Smooth muscle cell (in vitro differentiated cells): ENCODE data around the gene FNDC4. TPM values are rescaled to one million over a fixed set of nuclear protein-coding genes. Genes with fewer than 3 reads are reported as not detected.

Experiments used
- DNase-seq: peaks from one replicate; lab custom pipeline; 2025; ENCODE audit not compliant: unreplicated experiment; lab: John Stamatoyannopoulos, UW
- H2AFZ ChIP-seq: fragments of 200-600 bp; sonication (generic); 2 replicates; pipeline ENCODE4 v1.6.0; 2016; ENCODE audit warnings: antibody characterized with exemption, low read depth, mild to moderate bottlenecking
- H3F3A ChIP-seq: fragments of 200-600 bp; sonication (generic); 2 replicates; pipeline ENCODE4 v1.6.0; 2017; ENCODE audit warnings: antibody characterized with exemption, low read depth
- H3K27ac ChIP-seq: fragments of 200-600 bp; sonication (generic); 2 replicates; pipeline ENCODE4 v1.5.1; 2016; ENCODE audit warnings: low read depth, mild to moderate bottlenecking
- H3K27me3 ChIP-seq: fragments of 200-600 bp; sonication (generic); 2 replicates; pipeline ENCODE4 v1.6.1; 2016; ENCODE audit warnings: low read depth, mild to moderate bottlenecking
- H3K36me3 ChIP-seq: fragments of 200-600 bp; sonication (generic); 2 replicates; pipeline ENCODE4 v1.5.1; 2016; ENCODE audit warnings: low read depth
- H3K4me1 ChIP-seq: fragments of 200-600 bp; sonication (generic); 2 replicates; pipeline ENCODE4 v1.5.1; 2016; ENCODE audit warnings: low read depth
- H3K4me2 ChIP-seq: fragments of 200-600 bp; sonication (generic); 2 replicates; pipeline ENCODE4 v1.6.0; 2016; ENCODE audit warnings: mild to moderate bottlenecking
- H3K4me3 ChIP-seq: fragments of 200-600 bp; sonication (generic); 2 replicates; pipeline ENCODE4 v1.5.1; 2016; ENCODE audit warnings: mild to moderate bottlenecking
- H3K79me2 ChIP-seq: fragments of 200-600 bp; sonication (generic); 2 replicates; pipeline ENCODE4 v1.6.0; 2016; ENCODE audit warnings: low read depth, mild to moderate bottlenecking
- H3K9ac ChIP-seq: fragments of 200-600 bp; sonication (generic); 2 replicates; pipeline ENCODE4 v1.6.0; 2016; ENCODE audit warnings: low read depth
- H3K9me3 ChIP-seq: fragments of 200-600 bp; sonication (generic); replicated peaks from 2 replicates; pipeline ENCODE4 v1.5.1; 2016; ENCODE audit warnings: low read depth
- H4K20me1 ChIP-seq: fragments of 200-600 bp; sonication (generic); 2 replicates; pipeline ENCODE4 v1.6.0; 2016; ENCODE audit warnings: low read depth
- WGBS: methylation state at CpG from one replicate; pipeline ENCODE4 v1.1.7; 2016; ENCODE audit warnings: low lambda C conversion rate; 5-methylcytosine and 5-hydroxymethylcytosine counted together
- polyA plus RNA-seq: library from polyadenylated mRNA; unstranded; fragments of >200 nt; fragmentation: Nextera tagmentation; extraction: Ambion mirVana; gene quantifications from 2 replicates; pipeline ENCODE4 v1.2.1, GENCODE V29; 2016
- total RNA-seq: library from RNA; depleted of rRNA; stranded (reverse); fragments of >200 nt; gene quantifications from 2 replicates; pipeline ENCODE4 v1.2.3, GENCODE V29; 2014
- TF ChIP-seq, protein P1 (sequence below): fragments of 200-600 bp; sonication (generic); IDR thresholded peaks from 2 replicates; pipeline ENCODE4 v1.5.1; 2017; ENCODE audit warnings: borderline replicate concordance, mild to moderate bottlenecking, antibody characterized with exemption; ENCODE audit not compliant: insufficient read depth, poor library complexity, severe bottlenecking

The FNDC4 gene
- total and polyA plus RNA-seq, 2 experiments from 2014 or later = 6.7 to 24.1 TPM

DNA sequence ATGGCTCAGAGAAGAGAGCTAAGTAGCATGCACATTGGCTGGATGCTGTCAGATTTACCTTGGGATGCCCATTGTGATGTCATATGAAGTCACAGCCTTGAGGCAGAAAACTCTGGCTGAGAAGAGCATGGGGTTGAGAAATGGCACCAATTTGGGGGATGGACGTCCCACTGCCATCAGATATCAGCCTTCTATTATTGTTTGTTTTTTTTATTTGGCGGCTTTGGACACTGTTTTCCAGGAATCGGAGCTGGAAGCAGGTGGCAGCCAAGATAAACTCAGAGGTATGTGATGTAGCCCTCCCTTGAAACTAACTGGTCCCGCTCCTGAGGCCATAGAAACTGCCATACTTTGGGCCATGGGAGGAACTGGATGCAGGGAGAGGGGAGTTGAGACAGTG lies 42.3 kb upstream of the FNDC4 start:
- Histone ChIP-seq H3K27me3 (peaks cover 17% of the 10 kb centered on the region), H3K9me3 (no peaks in the 10 kb centered on the region), H2AFZ (no peak overlapping the region), H3K9ac (no peak overlapping the region), H3K4me2 (no peak overlapping the region), H3K4me1 (no peaks in the 10 kb centered on the region), H3K79me2 (no peaks in the 10 kb centered on the region), H3K4me3 (no peak overlapping the region), H3K36me3 (no peaks in the 10 kb centered on the region), H3F3A (no peaks in the 10 kb centered on the region), H3K27ac (no peak overlapping the region), H4K20me1 (no peaks in the 10 kb centered on the region)
- WGBS = 84% methylated on average over 4 of the region's 4 CpGs
- TF ChIP-seq, protein P1, sequence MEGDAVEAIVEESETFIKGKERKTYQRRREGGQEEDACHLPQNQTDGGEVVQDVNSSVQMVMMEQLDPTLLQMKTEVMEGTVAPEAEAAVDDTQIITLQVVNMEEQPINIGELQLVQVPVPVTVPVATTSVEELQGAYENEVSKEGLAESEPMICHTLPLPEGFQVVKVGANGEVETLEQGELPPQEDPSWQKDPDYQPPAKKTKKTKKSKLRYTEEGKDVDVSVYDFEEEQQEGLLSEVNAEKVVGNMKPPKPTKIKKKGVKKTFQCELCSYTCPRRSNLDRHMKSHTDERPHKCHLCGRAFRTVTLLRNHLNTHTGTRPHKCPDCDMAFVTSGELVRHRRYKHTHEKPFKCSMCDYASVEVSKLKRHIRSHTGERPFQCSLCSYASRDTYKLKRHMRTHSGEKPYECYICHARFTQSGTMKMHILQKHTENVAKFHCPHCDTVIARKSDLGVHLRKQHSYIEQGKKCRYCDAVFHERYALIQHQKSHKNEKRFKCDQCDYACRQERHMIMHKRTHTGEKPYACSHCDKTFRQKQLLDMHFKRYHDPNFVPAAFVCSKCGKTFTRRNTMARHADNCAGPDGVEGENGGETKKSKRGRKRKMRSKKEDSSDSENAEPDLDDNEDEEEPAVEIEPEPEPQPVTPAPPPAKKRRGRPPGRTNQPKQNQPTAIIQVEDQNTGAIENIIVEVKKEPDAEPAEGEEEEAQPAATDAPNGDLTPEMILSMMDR = no peak
- no peak for DNase-seq

DNA sequence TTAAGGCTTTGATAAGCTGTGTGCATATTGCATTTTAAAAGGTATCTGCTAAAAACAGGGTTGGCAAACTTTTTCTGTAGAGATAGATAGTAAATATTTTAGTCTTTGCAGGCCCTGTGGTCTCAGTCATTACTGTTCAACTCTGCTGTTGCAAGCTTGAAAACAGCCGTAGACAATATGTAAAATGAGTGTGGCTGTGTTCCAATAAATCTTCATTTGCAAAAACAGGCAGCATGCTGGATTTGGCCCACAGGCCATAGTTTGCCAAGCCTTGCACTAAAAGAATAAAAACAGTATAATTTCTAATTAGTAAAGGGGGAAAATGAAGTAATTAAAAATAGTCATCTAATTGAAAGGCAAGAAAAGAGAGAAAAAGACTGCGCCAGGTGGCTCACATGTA lies 37.0 kb upstream of the FNDC4 start:
- WGBS = 96% methylated on average over 2 of the region's 2 CpGs
- H3K4me2 ChIP-seq = no peak overlapping the region
- no peaks in the 10 kb centered on the region for H3K36me3 ChIP-seq
- H3K27me3 ChIP-seq = peaks cover 17% of the 10 kb centered on the region
- H3K9me3 ChIP-seq = no peaks in the 10 kb centered on the region
- H3F3A ChIP-seq = no peaks in the 10 kb centered on the region
- no peak overlapping the region for H3K27ac ChIP-seq
- no peak for DNase-seq
- no peaks in the 10 kb centered on the region for H4K20me1 ChIP-seq
- no peak overlapping the region for H2AFZ ChIP-seq
- TF ChIP-seq, protein P1 = no peak
- H3K4me3 ChIP-seq = no peak overlapping the region
- no peaks in the 10 kb centered on the region for H3K79me2 ChIP-seq
- H3K4me1 ChIP-seq = no peaks in the 10 kb centered on the region
- no peak overlapping the region for H3K9ac ChIP-seq

DNA sequence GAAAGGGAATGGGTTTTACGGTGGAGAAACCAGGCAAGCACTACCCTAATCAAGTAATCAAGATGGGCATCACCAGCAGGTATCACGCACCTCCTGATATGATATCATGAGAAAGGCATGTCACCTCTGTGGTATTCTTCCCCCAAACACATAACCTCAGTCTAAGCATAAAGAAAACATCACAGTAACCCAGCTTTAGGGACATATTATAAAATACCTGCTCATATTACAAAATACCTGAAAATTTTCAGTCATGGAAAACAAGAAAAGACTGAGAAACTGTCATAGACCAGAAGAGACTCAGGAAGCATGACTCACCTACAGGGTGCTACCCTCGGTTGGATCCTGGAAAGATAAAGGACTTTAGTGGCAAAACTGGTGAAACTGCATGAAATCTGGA lies 32.2 kb upstream of the FNDC4 start:
- Histone ChIP-seq H3K4me2 (no peak overlapping the region), H3K79me2 (no peaks in the 10 kb centered on the region), H2AFZ (no peak overlapping the region), H3K9me3 (no peaks in the 10 kb centered on the region), H4K20me1 (no peaks in the 10 kb centered on the region), H3K4me1 (no peaks in the 10 kb centered on the region), H3K36me3 (no peaks in the 10 kb centered on the region), H3K27ac (no peak overlapping the region), H3F3A (no peaks in the 10 kb centered on the region), H3K4me3 (no peak overlapping the region), H3K27me3 (no peaks in the 10 kb centered on the region), H3K9ac (no peak overlapping the region)
- TF ChIP-seq, protein P1 = no peak
- 57% methylated on average over 3 of the region's 3 CpGs for WGBS
- no peak for DNase-seq

DNA sequence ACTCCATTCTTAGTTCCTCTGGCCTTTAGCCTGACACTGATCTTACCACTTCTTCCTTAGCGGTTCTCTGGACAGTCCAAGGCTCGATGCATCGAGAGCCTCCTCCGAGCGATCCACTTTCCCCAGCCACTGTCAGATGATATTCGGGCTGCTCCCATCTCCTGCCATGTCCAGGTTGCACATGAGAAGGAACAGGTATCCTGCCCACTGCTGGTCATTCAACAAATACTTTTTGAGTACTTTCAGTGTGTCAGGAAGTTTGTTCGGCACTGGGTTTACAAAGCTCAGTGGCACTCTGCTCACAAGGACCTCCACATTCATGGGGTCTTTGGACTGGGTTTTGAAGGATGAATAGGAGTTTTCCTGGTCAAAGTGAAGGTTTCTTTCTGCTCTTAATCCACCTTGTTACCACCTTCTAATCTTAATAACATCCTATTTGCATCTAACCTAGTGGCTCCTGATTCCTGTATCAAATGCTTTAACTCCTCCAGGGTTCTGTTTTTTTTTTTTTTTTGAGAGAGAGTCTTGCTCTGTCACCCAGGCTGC lies 27.5 kb upstream of the FNDC4 start:
- no peak overlapping the region for H3K9ac ChIP-seq
- no peak overlapping the region for H3K4me3 ChIP-seq
- no peaks in the 10 kb centered on the region for H3K9me3 ChIP-seq
- H3K27ac ChIP-seq = no peak overlapping the region
- 89% methylated on average over 7 of the region's 7 CpGs for WGBS
- no peaks in the 10 kb centered on the region for H3K79me2 ChIP-seq
- DNase-seq = no peak
- TF ChIP-seq, protein P1 = no peak
- no peaks in the 10 kb centered on the region for H3K4me1 ChIP-seq
- peaks cover 4% of the 10 kb centered on the region for H3K27me3 ChIP-seq
- H4K20me1 ChIP-seq = no peaks in the 10 kb centered on the region
- no peaks in the 10 kb centered on the region for H3K36me3 ChIP-seq
- no peak overlapping the region for H3K4me2 ChIP-seq
- no peaks in the 10 kb centered on the region for H3F3A ChIP-seq
- no peak overlapping the region for H2AFZ ChIP-seq
